ENCODE measurements around the gene SLC44A5.

GRCh38 chr1:75630004-75630594 is 19.2 kb upstream of the SLC44A5 start:
- TF ChIP-seq CTCF (IDR thresholded peaks at IDR 0.05 in 4 of 5, conservative IDR thresholded peaks at IDR 0.05 in 1 of 5): no peak
- TF ChIP-seq POLR2A (IDR thresholded peaks at IDR 0.05): no peak
